ENCODE data around the gene P3H2. TPM values are rescaled to one million over a fixed set of nuclear protein-coding genes. Genes with fewer than 3 reads are reported as not detected.

Gene P3H2
- polyA plus RNA-seq, 4 donors, result 38.7 to 106 (median 96.4) TPM

DNA sequence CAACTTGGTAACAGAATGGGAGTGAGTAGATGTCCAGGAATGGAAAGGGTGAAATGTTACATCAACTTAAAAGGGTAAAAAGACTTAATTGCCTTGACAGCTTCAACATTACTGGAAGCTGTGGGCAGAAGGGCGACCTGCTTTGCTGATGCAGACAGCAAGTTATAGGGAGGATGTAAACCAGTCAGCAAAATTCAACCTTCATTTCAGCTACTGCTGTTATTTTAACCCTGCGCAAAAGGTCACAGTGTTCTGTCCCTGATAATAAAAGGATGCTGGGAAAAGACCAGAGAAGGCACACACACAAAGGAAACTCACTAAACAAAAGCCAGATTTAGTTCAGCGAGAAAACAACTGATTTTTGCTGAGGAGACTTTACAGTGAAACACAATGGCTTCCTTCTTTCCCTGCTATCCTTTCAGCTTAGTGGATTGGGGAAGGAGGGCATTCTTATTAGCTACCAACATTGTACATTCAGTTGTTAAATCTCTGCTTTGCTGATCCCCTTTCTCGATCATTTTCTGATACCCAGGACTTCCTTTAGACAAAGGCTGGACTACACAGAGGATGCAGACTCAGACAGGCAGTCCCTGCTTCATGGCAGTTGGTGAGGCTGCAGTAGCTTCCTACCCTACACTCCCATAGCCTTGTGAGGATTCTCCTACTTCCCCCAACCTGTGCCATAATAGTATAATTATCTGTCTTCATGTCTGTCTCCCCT, 62.0 kb downstream of the P3H2 start:
- DNase-seq (ENCODE audit: low read depth in 4 of 4, low spot score in 3 of 4), result no peak

DNA sequence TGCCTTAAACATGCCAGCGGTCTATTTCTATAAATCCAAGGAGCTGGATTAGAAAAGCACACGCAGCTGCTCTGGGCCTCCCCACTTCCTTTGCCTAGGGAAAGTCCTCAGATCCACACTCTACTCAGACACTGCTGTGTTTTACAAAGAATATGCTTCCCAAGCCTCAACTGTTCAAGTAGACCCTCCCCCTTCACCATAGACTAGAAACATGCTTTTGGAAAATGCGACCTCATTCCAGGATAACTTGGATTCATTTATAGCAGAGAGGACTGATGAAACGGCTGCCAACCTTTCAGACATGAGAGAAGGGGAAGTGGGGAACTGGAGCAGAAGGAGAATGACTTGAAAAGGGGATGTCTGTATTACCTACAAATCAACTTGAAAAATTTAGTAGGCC, 64.0 kb downstream of the P3H2 start:
- no peak for DNase-seq (ENCODE audit: low read depth in 4 of 4, low spot score in 3 of 4)

DNA sequence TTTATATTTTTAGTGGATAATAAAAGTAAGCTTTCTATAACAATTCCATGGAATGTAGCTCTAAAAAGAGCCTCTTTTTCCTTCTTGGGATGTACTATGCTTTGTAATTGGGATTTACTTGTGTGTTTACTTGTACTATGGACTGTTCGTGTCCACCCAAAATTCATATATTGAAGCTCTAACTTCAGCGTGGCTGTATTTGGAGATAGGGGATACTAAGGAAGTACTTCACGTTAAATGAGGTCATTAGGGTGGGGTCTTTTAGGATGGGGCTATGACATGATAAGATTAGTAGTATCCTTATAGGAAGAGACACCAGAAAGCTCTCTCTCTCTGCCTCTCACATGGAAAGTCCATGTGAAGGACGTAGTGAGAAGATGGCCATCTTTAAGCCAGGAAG, 64.9 kb downstream of the P3H2 start:
- no peak for DNase-seq (ENCODE audit: low read depth in 4 of 4, low spot score in 3 of 4)

DNA sequence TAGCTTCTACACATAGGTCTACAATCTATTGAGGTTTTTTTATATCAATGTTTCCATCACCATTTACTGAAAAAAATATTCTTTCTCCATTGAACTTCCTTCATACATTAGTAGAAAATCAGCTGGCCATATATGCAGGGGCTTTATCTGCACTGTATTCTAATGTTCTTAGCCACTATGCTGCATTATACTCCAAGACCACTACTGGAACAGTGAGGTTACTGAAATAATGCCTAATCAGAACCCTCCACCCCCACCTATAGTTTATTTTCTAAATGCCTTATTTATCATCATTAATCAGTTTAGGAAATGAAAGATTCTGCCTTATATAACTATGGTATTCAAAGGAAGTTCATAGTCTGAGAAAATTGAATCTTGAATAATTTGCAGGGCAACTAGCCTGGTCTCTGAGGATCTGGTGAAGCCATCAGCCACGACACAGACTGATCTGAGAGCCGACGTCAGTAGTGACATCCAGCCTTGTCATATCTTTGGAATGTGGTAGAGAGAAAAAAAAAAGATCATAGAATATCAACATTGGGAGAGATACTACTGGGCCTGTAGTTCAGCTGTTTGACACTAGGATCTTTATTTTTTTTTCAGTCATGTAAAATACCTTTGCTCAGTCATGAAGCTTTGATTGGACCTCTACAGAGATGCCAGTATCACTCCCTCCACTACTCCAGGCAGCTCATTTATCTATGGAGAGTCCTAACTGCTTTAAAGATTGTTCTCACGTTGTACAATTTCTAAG, 66.6 kb downstream of the P3H2 start:
- no peak for DNase-seq (ENCODE audit: low read depth in 4 of 4, low spot score in 3 of 4)

DNA sequence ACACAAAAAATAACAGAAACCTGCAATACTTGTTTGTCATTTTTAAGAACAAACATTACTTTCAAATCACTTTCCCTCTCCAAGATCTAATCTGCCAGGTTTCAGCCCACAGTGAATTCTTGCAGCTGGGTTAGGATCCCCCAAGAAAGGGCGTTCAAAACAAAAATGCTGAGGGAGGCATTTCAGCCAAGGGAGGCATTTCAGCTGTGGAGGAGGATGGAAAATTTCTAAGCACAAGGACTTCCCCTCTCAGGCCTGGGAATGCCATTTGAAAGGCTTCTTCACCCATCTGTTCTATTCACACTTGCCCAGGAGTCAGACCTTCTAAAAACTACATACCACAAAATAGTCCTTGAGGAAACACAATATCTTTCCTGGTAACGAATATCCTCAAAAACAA, 69.1 kb downstream of the P3H2 start:
- DNase-seq (ENCODE audit: low read depth in 4 of 4, low spot score in 3 of 4), result no peak

DNA sequence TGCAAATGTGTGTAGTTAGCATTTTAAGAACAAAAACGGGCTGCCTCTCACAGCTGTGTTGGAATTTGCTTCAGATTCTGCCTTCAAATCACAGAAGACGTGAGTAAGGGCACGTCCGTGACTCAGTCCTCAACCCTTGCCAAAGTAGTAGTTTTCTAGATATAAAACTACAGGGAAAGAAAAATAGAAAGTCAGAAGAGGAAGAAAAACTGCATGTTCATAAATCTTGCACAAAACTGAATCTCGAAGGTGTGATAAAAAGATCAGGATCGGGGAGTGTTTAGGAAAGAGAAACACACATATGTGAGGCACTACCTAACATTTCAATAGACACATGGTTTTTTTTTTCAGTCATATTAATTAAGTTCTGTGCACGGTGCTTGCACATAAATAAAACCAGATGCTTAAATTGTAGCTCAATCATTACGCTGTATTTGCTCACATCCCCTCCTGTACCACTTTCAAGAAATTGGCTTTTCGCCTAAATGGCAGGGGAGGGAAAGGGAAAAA, 71.7 kb downstream of the P3H2 start:
- DNase-seq (ENCODE audit: low read depth in 4 of 4, low spot score in 3 of 4), result no peak

DNA sequence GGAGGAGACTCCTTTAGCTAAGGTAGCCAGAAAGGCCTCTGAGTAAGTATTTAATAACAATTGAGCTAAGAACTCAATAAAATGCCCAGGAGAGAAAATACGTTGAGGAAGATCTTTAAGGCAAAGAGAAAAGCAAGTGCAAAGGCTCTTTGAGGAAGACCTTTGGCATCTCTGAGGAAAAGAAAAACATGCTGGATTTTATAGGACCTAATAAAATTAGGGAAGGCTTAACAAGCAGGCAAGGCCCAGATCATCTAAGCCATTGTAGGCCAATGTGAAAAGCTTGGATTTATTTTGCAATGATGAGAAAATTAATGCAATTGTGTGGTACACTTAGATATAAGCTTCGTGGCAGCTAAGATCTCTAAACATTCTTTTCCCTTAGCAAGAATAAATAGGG, 75.7 kb downstream of the P3H2 start:
- no peak for DNase-seq (ENCODE audit: low read depth in 4 of 4, low spot score in 3 of 4)

DNA sequence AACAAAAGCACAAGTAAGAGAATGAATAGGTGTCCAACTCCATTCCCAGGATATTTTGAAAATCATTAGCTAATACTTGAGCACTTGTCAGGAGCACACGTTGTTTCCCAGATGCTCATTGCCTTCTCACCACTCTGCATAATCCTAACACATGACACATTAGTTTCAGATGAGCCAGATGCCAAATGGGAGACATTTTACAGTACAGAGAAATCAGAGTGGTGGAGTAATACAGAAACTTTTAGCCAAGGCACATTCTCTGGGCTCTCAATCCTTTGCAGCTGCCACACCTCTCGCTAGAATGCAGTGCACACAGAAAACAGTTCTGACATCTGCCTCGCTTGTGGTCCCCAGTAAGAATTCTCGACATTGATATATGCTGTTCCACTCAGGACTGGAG, 76.6 kb downstream of the P3H2 start:
- no peak for DNase-seq (ENCODE audit: low read depth in 4 of 4, low spot score in 3 of 4)

DNA sequence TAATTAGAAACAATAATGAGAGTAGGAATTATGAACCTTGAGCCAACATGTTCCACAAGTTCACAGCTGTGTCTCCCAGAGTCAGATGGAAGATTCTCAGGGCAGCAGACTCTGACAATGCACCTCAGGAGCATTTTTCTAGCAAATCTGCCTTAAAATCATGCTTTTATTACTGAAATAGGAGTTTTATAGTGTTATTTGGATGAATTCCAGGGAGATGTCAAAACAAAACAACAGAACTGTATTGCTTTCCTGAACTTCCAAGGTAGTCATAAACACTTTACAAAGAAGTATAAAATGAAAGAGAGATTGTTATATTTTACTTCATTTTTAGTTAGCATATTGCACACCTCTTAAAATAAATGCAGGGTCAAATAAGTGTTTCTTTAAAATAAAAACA, 77.0 kb downstream of the P3H2 start:
- DNase-seq (ENCODE audit: low read depth in 4 of 4, low spot score in 3 of 4), result no peak

DNA sequence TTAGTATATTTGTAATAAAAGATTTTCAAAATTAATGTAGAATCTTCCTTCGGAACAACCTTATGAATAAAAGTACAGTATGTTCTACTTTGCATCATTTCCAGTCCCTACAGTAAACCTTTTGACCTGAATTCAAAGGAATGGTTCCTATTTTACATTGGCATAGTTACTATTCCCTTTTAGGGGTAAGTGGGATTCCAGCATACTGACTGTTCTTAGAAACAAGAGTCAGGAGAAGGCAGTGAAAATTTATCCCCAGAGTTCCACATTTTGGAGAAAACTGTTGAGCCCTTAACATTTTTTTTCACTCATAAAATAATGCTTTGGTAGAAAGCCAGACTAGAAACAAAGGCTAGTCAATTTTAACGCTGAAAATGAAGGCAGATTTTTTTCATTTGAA, 78.1 kb downstream of the P3H2 start:
- DNase-seq (ENCODE audit: low read depth in 4 of 4, low spot score in 3 of 4), result no peak

DNA sequence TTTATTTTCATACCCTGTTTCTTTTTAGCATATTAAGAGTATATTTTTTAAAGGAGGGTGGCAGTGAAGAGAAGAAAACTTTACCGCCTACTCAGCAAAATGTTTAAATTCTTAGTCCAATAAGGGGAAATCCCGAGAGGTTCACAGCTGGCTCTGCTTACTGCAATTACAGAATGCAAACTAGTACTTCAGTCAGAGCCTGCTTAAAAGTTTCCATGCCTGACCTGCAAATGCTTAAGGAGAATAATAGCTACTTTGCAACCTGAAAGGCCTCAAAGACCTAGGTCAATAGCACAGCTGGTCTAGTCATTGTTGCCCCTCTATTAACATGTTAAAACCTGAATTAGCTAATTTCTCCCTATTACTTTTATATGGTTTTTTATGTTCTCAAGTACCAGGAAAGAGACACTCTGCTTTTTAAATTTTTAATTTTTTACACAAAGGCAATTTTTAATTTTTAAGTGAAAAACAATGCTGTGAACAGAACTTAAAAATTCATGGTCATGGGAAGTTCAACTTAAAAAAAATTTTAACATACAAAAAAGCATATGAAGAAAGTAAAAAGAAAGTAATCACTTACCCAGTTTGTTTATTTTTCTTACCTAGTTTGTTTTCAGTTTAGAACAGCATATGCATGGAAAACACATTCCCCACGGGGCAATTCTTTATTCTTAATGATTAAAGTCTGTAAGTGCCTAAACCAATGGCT, 79.2 kb downstream of the P3H2 start:
- no peak for DNase-seq (ENCODE audit: low read depth in 4 of 4, low spot score in 3 of 4)

DNA sequence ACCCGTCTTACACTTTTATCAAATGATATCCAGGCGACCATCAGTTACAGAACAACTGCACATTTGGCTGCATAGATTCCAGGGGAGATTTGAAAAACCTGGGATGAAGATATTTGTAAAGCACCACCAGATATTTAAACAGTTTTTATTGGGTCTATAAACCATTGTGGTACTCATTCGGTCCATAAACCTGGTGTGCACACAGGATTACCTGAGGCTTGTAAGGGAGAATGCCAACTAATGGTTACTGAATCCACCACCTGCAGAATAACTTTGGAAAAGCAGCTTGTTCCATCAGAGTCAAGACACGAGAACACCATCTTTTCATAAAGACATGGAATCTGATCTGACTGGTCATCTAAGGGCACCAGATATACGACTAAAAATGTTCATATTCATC, 80.6 kb downstream of the P3H2 start:
- DNase-seq (ENCODE audit: low read depth in 4 of 4, low spot score in 3 of 4), result no peak

DNA sequence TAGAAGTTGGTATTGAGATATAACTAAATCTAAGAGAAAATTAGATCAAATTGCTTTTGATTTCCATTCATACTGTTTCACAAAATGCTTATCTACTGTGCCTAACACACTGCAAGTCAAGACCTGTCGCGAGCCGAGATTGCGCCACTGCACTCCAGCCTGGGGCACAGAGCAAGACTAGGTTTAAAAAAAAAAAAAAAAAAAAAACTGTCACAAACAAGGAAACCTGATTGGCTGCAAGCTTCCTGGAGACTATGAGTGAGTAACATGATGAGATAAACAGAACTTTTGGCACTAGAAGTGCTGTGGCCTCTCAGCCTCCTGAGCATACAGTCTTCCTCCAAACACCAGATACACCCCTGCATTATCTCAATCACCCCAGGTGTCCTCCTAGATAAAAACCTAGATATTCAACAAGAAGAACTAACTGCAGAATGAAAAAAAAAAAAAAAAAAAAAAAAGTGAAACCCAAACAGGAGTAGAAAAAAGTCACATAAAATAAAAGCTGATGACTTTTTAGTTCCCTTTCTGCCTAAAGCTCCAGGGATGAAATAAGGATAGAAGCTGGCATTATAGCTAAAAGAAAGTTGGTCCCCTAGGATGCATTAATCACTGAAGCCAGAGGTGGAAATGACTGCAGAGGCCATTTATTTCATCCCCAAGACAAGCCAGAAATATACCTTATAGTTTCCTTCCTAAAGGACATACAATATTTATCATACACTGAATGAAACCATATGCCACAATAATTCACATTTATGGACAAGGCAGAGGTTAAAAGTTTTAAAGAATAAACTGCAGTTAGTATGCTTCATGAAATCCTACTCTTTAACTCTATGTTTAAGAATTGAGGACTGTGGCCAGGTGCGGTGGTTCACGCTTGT, 82.4 kb downstream of the P3H2 start:
- no peak for DNase-seq (ENCODE audit: low read depth in 4 of 4, low spot score in 3 of 4)

DNA sequence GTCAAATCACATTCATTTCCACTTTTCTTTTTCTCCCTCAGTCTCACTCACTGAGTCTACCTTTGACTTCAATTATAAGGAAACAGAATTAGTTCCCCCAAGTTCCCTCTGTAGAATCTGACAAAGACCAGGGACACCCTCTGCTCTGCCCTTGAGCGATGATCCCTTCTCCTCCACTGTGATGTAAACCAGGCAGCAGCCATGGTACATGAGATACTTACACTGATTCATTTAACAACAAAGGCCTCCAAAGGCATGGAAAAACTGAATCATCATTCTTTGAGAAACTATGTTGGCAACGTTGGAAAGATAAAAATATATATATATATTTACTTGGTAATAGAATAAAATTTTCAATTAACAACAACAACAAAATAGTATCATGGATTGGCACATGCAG, 84.1 kb downstream of the P3H2 start:
- no peak for DNase-seq (ENCODE audit: low read depth in 4 of 4, low spot score in 3 of 4)

DNA sequence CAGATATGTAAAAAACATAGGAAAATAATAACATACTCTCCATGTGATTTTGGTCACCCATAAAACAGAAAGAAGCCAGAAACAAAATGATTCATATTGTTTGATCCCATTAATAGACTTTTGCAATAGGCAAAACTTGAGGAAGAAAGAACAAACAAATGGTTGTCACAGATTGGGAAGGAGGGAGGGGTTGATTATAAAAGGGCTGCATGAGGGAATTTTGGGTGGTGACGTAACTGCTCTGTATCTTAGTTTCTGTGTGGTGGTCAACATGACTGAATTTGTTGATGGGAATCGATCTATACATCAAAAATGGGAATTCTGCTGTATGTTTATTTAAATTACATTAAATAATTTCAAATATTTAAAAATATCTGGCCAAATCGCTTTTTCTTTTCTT, 86.3 kb downstream of the P3H2 start:
- DNase-seq (ENCODE audit: low read depth in 4 of 4, low spot score in 3 of 4), result no peak

DNA sequence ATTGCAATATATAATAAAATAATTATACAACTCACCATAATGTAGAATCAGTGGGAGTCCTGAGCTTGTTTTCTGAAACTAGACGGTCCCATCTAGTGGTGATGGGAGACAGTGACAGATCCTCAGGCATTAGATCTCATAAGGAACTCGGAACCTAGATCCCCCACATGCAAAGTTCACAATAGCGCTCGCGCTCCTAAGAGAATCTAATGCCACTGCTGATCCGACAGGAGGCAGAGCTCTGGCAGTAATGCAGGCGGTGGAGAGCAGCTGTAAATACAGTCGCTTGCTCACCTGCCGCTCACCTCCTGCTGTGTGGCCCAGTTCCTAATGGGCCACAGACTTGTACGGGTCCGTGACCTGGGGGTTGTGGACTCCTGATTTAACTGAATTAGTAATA, 87.8 kb downstream of the P3H2 start:
- no peak for DNase-seq (ENCODE audit: low read depth in 4 of 4, low spot score in 3 of 4)

DNA sequence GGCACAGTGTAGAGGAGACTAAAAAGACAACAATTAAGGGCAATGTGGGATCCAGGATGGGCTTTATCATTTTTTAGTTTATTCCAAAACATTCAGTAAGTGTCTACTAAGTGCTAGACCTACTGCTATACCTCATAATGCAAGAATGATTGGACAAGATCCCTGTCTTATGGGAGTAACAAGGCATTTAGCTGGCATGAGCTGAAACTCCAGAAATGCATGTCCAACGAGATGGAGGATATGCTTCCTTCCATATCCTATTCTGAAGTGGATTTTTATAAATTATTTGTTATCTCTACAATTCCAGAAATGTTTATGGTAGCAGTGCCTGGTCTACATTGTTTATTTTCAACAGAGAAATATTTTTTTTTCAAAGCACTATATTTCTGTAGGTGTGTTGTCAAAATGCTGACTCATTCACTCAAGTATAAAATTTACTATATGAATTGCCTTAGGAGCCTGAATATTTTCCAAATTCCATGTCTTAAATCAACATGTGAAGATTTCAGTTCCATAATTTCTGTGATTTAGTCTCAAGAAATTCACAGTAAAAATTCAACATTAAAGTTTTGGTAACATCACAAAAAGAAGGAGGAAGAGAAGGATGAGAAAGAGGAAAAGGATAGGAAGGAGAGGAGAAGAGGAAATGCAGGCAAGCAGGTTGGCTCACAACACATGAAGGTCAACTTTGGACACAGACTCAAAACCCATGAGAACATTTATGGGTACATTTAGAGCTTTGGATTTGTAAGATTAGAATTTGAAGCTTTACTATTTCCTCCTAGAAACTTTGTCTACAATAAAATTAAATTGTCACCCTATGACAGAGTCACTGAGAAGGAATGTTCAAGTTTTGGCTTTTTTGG, 88.6 kb downstream of the P3H2 start:
- DNase-seq (ENCODE audit: low read depth in 4 of 4, low spot score in 3 of 4), result no peak

DNA sequence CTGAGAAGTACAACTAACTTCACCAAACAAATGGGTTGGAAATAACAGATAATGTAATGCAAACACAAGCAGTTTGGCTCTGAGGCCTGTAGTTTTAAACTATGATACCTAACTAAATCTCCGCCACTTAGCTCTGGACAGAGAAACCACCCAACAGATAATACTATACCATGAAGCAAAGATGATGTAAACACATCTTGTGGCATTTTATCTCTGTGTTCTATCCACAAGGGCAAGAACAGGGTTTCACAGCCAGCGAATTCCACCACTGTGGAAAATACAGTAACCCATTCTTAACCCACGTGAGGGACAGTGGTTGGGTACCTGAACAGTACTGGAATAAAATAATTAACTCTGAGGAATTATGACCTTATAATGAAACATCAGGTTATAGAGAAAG, 93.6 kb downstream of the P3H2 start:
- DNase-seq (ENCODE audit: low read depth in 4 of 4, low spot score in 3 of 4), result no peak

DNA sequence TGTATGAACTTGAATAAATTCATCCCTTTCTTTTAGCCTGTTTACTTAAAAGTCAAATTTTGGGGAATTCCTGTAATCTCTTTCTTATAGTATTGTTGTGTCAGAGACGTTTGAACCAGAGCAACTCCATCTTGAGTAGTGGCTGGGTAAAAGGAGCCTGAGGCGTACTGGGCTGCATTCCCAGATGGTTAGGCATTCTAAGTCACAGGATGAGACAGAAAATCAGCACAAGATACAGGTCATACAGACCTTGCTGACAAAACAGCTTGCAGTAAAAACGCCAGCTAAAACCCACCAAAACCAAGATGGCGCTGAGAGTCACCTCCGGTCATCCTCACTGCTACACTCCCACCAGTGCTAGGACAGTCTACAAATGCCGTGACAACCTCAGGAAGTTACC, 94.5 kb downstream of the P3H2 start:
- no peak for DNase-seq (ENCODE audit: low read depth in 4 of 4, low spot score in 3 of 4)

DNA sequence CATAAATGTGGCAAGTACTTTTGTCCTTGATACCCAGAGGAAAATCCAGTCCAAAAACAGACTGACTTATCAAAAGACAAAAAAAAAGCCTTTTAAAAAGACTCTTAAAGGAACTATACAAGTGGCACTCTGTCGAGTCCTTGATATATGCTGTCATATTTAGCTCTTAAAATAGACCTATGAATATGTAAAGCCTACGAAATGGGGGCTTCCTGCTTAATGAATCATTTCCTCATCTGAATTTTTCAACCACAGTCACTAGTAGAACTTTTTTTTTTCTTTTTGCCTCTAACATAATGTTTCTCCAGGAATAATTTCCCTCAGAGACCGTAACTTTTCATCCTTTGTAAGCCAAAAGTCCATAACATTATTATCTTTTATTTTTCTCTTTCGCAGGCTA, 95.8 kb downstream of the P3H2 start:
- DNase-seq (ENCODE audit: low read depth in 4 of 4, low spot score in 3 of 4), result no peak

All from left renal pelvis (tissue), 4 donors.